Measurements from ENCODE around the gene MAPK6. TPM values are rescaled to one million over a fixed set of nuclear protein-coding genes. Genes with fewer than 3 reads are reported as not detected.

MAPK6 gene
- total RNA-seq, 4 donors from 2014 or later = 50.0 to 87.1 (median 69.2) TPM

- Histone ChIP-seq H3K36me3 (no peaks in the 10 kb centered on the region), H3K4me1 (peaks cover 21% of the 10 kb centered on the region), H3K9me3 (peaks cover 3% of the 10 kb centered on the region), H3K27me3 (no peaks in the 10 kb centered on the region), H3K4me3 (no peak overlapping the region), H3K27ac (no peak overlapping the region)
- no peak for DNase-seq (ENCODE audit: low spot score in 2 of 2)
- no peak for TF ChIP-seq POLR2AphosphoS5 (IDR thresholded peaks at IDR 0.05)
- TF ChIP-seq EP300 (IDR thresholded peaks at IDR 0.05) = no peak
- TF ChIP-seq CTCF (IDR thresholded peaks at IDR 0.05) = no peak
- 80% methylated on average over 5 of the region's 5 CpGs for WGBS
Observed at GRCh38 chr15:51973220-51973619, 45.8 kb upstream of the MAPK6 start.

DNA sequence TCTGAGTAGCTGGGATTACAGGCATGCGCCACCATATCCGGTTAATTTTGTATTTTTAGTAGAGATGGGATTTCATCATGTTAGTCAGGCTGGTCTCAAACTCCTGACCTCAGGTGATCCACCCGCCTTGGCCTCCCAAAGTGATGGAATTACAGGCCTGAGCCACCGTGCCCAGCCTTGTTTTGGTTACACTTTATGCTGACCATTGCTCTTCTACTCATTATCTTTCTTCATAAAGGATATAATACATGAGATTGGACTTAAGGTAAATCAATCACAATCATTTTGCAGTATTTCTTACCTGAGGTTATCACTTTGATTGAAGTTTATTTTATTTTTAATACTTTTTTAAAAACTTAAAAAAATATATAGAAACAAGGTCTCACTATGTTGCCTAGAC lies 45.2 kb upstream of the MAPK6 start:
- DNase-seq (ENCODE audit: low spot score in 2 of 2) = no peak
- Histone ChIP-seq H3K27me3 (no peaks in the 10 kb centered on the region), H3K4me1 (peaks cover 21% of the 10 kb centered on the region), H3K36me3 (no peaks in the 10 kb centered on the region), H3K27ac (no peak overlapping the region), H3K4me3 (no peak overlapping the region), H3K9me3 (no peaks in the 10 kb centered on the region)
- no peak for TF ChIP-seq EP300 (IDR thresholded peaks at IDR 0.05)
- no peak for TF ChIP-seq POLR2AphosphoS5 (IDR thresholded peaks at IDR 0.05)
- no peak for TF ChIP-seq CTCF (IDR thresholded peaks at IDR 0.05)
- TF ChIP-seq POLR2A (IDR thresholded peaks at IDR 0.05) = no peak
- 98% methylated on average over 4 of the region's 4 CpGs for WGBS

DNA sequence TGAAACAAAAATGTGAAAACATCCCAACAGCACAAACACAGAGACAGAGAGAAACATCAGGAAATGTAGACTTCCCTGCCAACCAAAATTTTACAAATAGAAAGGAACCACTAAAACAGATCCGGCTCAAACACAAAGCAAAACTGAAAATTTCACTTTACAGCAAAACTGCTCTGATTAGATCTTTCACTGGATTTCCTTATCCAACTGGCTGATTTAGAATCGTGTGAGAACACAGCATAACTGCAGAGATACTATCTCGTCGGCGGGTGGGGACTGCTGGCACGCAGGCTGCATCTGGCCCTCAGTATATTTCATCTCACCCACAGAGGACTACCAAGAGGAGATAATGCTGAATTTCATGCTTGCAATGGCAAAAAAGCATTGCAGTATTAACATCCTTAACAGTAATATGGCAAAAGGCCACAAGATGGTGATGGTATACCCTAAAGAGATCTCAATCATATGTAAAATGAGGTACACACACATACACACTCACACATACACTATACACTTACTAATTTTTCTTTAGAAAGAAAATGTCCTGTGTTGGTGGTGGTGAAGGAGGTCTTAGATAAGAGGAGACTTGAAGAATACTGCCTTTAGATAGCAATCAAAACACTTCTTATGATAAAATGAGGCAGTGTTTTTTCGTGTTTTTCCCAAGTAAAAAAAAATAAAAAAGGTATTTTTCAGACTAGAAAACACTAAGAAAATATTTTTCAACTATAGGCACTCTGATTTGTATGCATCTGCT lies 36.8 kb upstream of the MAPK6 start:
- Histone ChIP-seq H3K4me3 (peak overlapping the region; percentile 25), H3K9me3 (no peaks in the 10 kb centered on the region), H3K36me3 (no peaks in the 10 kb centered on the region), H3K4me1 (peaks cover 16% of the 10 kb centered on the region), H3K27me3 (no peaks in the 10 kb centered on the region), H3K27ac (peak overlapping the region; percentile 69)
- TF ChIP-seq POLR2AphosphoS5 (IDR thresholded peaks at IDR 0.05) (no peak), CTCF (IDR thresholded peaks at IDR 0.05) (peak; percentile 15 to 41)
- DNase-seq (ENCODE audit: low spot score in 2 of 2) = no peak
- 8% methylated on average over 7 of the region's 7 CpGs for WGBS

GRCh38 chr15:51982770-51983103 lies 36.3 kb upstream of the MAPK6 start:
- Histone ChIP-seq H3K27ac (peak overlapping the region; percentile 69), H3K4me1 (peaks cover 16% of the 10 kb centered on the region), H3K27me3 (no peaks in the 10 kb centered on the region), H3K4me3 (no peak overlapping the region), H3K36me3 (no peaks in the 10 kb centered on the region), H3K9me3 (no peaks in the 10 kb centered on the region)
- DNase-seq (ENCODE audit: low spot score in 2 of 2) = no peak
- TF ChIP-seq POLR2AphosphoS5 (IDR thresholded peaks at IDR 0.05) (no peak), CTCF (IDR thresholded peaks at IDR 0.05) (no peak), POLR2A (IDR thresholded peaks at IDR 0.05) (no peak), EP300 (IDR thresholded peaks at IDR 0.05) (no peak)

DNA sequence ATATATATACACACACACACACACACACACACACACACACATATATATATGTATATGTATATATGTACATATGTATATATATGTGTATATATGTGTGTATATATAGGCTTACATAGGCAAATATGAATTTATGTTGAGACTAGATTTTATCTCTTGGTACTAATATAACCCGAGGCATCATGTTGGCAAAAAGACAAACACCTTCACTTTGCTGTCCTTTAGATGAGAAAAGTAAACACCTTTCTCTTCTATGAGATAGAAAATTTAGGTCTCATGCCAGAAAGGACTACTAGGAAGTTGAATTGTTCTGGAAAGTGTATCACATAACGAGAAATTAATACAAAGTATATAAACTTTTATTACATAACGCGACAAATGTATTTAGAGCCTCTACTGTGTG lies 27.9 kb upstream of the MAPK6 start:
- H3K4me1 ChIP-seq = peaks cover 10% of the 10 kb centered on the region

More for the DNA sequence above, 27.9 kb upstream of the MAPK6 start:
- WGBS = 71% methylated on average over 4 of the region's 4 CpGs
- no peak overlapping the region for H3K4me3 ChIP-seq
- H3K36me3 ChIP-seq = no peaks in the 10 kb centered on the region
- no peak overlapping the region for H3K27ac ChIP-seq
- no peaks in the 10 kb centered on the region for H3K27me3 ChIP-seq
- no peaks in the 10 kb centered on the region for H3K9me3 ChIP-seq
- no peak for DNase-seq (ENCODE audit: low spot score in 2 of 2)
- no peak for TF ChIP-seq POLR2A (IDR thresholded peaks at IDR 0.05)
- no peak for TF ChIP-seq CTCF (IDR thresholded peaks at IDR 0.05)
